Urothelium cell line (cell line): ENCODE measurements around the gene C22orf39.

Source experiments
- DNase-seq: peaks from one replicate; pipeline ENCODE4 v3.0.0; 2011; ENCODE audit warnings: low spot score, mixed read lengths
- FAIRE-seq: peaks from 2 replicates; lab custom pipeline; 2011; peaks lifted over from hg19 to GRCh38; lab: Jason Lieb, UNC

Gene C22orf39

DNA sequence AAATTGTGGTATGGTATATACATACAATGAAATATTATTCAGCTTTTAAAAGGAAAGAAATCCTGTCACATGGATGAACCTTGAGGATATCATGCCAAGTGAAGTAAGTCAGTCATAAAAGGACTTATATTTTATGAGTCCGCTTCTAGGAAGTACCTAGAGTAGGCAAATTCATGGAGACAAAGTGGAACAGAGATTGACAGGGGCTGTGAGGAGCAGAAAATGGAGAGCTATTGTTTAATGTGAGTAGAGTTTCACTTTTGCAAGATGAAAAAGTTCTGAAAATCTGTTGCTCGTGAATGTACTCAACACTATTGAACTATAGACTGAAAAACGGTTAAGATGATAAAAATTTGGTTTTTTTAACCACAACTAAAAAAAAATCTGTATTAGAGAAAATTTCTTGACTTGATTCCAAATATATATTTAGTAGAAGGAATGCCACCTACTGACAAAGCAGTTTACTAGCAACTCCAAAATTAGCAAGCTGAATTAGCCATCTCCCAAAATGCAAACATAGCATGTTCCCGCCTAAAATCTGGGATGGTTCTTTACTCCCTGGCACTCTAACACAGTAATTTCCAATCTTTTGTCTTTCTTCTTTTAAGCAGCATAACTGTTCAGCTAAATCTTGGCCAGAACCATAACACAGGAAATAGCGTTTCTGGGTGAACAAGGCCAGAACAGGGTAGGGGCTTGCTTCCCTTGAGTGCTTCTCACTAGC lies 30.0 kb upstream of the C22orf39 start:
- FAIRE-seq = no peak
- no peak for DNase-seq

- no peak for FAIRE-seq
- no peak for DNase-seq
These were observed 28.5 kb upstream of the C22orf39 start for GRCh38 chr22:19476023-19476422.

DNA sequence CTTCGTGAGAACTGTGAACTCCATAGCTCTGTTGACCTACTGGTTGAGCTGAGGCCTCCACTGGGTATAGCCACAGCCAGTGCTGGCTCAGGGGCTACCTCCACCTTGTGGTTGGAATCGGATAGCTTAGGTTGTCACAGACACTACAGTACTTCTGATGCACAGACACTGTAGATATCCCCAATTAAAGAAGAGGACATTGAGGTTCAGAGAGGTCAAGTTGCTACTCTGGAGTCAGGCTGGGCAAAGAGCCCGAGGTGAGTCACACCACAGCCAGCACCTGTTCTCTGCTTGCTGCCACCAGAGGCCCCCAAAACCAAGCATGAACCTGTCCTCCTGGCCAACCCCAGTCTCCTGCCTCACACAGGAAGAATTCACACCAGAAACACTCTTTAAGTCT lies 26.1 kb upstream of the C22orf39 start:
- FAIRE-seq (no peak), DNase-seq (no peak)

GRCh38 chr22:19472233-19472632 lies 24.7 kb upstream of the C22orf39 start:
- FAIRE-seq (no peak), DNase-seq (no peak)

- DNase-seq (no peak), FAIRE-seq (no peak)
These were observed 24.1 kb upstream of the C22orf39 start for GRCh38 chr22:19471572-19471971.

DNA sequence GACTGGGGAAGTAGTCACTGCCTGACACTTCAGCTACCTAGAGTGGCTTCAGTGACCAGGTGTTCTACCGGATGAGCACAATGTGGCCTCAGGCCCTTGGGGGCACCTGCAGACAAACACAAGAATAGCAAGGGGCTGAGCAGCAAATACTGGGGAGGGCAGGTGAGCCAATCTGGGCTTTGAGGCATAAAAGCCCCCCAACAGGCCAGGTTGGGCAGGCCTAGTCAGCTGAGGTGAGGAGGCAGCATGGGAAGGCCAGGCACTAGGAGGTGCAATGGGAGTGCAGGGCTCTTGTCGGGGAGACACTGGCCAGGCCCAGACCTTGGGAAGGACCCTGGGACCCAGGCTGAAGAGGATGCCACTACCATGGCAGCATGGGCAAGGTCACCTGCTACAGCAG lies 22.5 kb upstream of the C22orf39 start:
- FAIRE-seq (no peak), DNase-seq (no peak)

DNA sequence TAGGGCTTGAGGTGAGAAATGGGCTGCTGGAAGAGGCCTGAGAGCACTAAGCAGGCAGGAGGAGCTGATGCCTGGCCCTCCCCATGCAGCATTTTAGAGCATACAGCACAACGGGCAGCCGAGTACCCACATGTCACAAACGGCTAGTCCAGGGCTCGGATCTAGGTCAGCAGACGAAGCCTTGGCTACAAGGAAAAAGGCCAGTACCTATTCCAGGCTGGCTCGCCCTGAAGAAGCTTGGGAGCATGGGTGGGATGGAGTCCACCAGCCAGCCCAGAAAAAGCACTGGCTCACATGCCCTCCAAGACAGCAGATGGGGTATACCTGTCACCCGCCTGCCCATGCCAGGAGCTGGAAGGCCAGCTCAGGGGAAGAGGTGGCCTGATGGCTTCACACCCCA lies 21.9 kb upstream of the C22orf39 start:
- DNase-seq (no peak), FAIRE-seq (no peak)

GRCh38 chr22:19467912-19468311 lies 20.4 kb upstream of the C22orf39 start:
- FAIRE-seq = peak; percentile 9
- no peak for DNase-seq

DNA sequence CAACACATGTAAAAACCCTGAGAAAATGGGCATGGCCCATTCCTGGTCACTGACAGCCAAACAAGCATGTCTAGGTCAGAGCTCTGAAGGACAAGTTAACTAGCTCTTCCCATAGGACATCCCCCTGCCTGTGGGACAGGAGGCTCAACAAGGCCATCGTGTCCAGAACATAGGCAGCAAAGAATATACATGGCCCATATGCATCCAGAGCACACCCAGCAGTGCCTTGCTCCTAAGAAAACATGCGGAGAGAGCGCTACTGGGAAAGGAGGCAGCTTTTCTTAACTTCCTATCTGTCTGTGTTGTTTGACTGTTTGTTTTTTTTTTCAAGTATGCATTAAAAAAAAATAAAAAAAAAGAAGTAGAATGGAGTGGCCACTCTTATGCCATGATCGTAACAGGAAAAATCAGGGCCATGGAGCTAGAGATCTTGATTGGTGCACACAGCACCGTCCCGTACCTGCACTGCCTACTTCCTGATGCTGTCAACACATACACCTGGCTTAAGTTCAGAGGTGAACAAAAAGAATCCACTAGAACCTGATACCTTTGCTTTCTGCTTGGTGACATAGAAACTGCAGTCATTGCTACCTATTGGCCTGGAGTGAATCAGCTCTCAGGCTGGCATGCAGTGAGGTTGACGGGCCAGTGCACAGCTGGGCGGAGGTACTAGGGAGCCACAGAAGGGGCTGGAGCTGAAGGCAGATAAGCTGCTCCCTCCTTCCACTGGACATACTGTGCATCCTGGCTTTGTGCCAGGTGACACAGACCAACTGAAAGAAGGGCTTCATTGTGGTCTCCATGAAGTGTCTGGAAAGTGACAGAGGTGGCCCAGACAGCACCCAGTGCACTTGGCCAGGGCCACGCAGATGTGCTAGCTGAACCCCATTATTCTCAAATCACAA lies 19.6 kb upstream of the C22orf39 start:
- FAIRE-seq (no peak), DNase-seq (no peak)

GRCh38 chr22:19466126-19466716 lies 18.7 kb upstream of the C22orf39 start:
- FAIRE-seq = no peak
- DNase-seq = no peak

- no peak for FAIRE-seq
- DNase-seq = no peak
These were observed 17.5 kb upstream of the C22orf39 start for GRCh38 chr22:19464975-19465374.

DNA sequence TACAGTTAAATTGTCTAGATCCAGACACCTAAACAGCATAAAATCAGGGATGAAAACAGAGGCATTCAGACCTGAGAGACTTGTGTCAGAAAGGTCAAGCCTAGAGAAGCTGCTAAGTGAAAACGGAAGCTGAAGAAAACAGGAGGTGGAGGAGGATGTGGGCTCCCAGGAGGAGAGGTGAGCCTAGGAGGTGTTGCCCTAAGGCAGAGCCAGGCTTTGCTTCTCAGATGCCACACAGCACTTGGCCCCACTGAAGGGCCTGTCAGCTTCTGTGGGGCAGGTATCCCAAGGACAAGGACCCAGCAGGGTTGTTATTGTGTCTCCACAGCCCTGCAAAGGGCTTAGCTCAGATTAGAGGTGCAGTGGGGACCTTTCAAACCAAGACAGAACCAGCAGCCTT lies 17.0 kb upstream of the C22orf39 start:
- FAIRE-seq (no peak), DNase-seq (no peak)

DNA sequence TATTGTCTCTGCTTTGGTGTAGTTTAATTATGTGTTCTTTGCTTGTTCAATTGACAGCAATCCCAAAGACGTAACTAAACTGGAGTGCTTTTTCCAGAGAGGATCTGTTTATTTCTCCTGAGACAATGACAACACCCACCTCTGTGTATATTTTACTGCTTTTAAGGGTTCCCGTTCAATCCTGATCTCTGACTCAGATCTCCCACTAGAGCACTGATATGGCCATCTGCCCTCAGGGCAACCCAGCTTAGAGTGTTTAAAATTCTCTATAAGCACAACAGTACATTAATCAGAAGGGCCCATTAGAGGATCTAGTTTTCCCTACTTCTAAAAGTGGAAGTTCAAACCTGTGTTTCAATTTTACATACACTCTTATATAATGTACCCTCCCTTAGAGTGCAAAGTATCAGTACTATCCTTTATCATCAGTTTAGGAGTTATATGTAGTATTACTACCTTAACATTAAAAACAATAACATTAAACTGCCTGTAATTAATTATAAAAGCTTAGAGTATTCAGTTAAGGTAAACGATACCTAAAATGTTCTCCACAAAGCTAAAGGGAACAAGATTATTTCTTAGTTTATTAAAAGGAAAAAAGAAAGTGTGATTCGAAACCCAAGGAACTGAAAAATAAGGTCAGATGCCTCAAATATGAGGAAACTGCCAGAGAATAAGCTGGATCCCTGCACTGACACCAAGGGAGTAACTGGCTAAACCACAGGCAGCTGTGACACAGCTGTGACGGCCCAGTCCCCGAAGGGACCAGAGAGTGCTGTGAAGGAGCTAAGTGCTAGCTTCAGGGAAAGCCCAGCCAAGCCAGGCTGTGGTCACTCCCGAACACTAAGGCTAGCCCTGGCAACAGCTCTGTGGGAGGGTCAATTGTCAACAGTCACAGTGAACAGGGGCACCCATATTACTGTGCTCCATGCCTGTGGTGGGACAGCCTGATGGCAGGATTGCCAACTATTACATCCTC lies 16.3 kb upstream of the C22orf39 start:
- DNase-seq = no peak
- no peak for FAIRE-seq

- no peak for FAIRE-seq
- DNase-seq = no peak
These were observed 15.5 kb upstream of the C22orf39 start for GRCh38 chr22:19463008-19463407.

GRCh38 chr22:19461506-19461905 lies 14.0 kb upstream of the C22orf39 start:
- no peak for DNase-seq
- FAIRE-seq = no peak

GRCh38 chr22:19460036-19460435 lies 12.5 kb upstream of the C22orf39 start:
- DNase-seq = no peak
- FAIRE-seq = no peak

GRCh38 chr22:19457828-19458428 lies 10.4 kb upstream of the C22orf39 start:
- peak; percentile 70 for FAIRE-seq
- no peak for DNase-seq

DNA sequence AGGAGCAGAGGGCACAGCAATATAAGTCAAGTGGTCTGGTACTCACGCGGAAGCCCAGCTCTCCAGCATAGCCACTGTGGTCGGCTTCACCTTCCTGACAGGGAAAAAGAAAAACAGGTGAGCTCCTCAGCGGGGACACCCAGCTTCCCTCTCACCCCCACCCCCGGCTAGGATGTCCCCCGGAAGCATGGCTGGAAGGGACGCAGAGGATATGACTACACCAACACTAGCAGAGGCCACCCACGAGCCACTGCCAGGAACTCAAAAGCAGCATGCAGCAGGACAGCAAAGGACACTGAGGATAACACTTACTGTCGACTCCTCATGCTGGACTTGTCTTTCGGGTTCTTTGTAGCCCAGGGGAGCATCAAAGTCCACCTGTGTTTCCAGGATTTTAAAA lies 9.0 kb upstream of the C22orf39 start:
- FAIRE-seq = no peak
- DNase-seq = no peak

DNA sequence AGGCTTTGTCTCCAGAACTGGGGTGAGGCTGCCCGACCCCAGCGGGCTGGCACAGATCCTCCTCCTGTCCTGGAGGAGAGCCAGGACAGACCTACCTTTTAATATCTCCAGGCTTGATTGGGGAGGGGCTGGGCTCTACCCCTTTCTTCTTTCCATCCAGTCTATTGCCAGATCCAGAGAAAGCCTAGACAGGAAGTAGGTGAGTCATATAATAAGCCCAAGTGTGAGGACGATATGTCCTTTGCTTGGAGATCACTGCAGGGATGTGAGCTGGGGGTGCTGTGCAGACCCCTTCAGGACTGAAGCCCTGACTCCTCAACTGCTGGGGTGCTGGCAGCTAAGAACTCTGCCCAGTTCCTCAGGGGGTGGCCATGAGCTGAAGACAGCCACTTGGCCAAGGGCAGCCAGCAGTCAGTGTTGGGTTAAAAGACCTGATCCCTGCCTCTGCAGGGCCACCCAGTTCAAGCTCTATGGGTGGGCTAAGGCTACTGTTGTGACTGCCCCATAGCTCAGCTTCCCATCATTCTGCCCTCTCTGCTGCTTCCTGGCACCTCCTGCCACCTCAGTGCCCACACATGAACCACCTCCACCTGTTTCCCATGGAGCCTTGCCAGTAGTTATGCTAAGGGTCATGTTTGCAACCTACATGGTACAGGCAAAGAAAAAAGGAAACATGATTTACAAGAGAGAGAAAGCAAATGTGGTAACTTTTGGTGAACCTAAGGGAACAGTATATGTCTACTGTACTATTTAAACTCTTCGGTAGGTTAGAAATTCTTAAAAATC lies 8.3 kb upstream of the C22orf39 start:
- DNase-seq (no peak), FAIRE-seq (no peak)
